ENCODE results near the gene SLC2A13. TPM values are rescaled to one million over a fixed set of nuclear protein-coding genes. Genes with fewer than 3 reads are reported as not detected.

Gene SLC2A13
- total RNA-seq: 6.3 TPM
- long read RNA-seq, partial matches to known transcripts: 1 of 1 reads
- long read RNA-seq, other reads (novel, unspliced or antisense): 0 of 1 reads

GRCh38 chr12:40105515-40106201, at the start of gene SLC2A13:
Gene SLC2A13, minus strand, starts transcription at chr12:40106081. Its CDS starts 273 bp downstream, at chr12:40105808.
- intact Hi-C loops (cut with DNase I): loop anchor here (2.0 to 5.0 kb wide), 3 partner anchors 53 to 341 kb away; no protein-coding TSS in a partner anchor
- DNase-seq (ENCODE audit: missing footprints): peak; percentile 89
- ATAC-seq: peak; percentile 98

- ATAC-seq (no peak), DNase-seq (ENCODE audit: missing footprints) (no peak)
- intact Hi-C loops (cut with DNase I): loop anchor here (5.0 to 10.0 kb wide), 2 partner anchors 158 to 770 kb away; no protein-coding TSS in a partner anchor
Observed at GRCh38 chr12:40154381-40154780, 48.5 kb upstream of the SLC2A13 start.

GRCh38 chr12:40153432-40153831, 47.6 kb upstream of the SLC2A13 start:
- no peak for ATAC-seq
- no peak for DNase-seq (ENCODE audit: missing footprints)
- intact Hi-C loops (cut with DNase I): loop anchor here (2.0 to 10.0 kb wide), 3 partner anchors 71 to 771 kb away; partner anchors contain the start of gene LRRK2

- intact Hi-C loops (cut with DNase I): loop anchor here (2.0 to 10.0 kb wide), 3 partner anchors 72 to 772 kb away; partner anchors contain the start of gene LRRK2
- ATAC-seq: no peak
Observed at GRCh38 chr12:40152783-40153383, 47.0 kb upstream of the SLC2A13 start.

GRCh38 chr12:40149673-40150260, 43.9 kb upstream of the SLC2A13 start:
- intact Hi-C loops (cut with DNase I): loop anchor here (5.0 to 10.0 kb wide), 2 partner anchors 163 to 775 kb away; no protein-coding TSS in a partner anchor
- DNase-seq (ENCODE audit: missing footprints) (no peak), ATAC-seq (no peak)

More at GRCh38 chr12:40152783-40153383, 47.0 kb upstream of the SLC2A13 start:
- DNase-seq (ENCODE audit: missing footprints): peak; percentile 56

- ATAC-seq (no peak), DNase-seq (ENCODE audit: missing footprints) (no peak)
- intact Hi-C loops (cut with DNase I): no loop called here
Observed at GRCh38 chr12:40146800-40147797, 41.2 kb upstream of the SLC2A13 start.

GRCh38 chr12:40145896-40146295, 40.0 kb upstream of the SLC2A13 start:
- no peak for ATAC-seq

GRCh38 chr12:40144023-40144422, 38.1 kb upstream of the SLC2A13 start:
- ATAC-seq: no peak
- DNase-seq (ENCODE audit: missing footprints): no peak
- intact Hi-C loops (cut with DNase I): no loop called here

More at GRCh38 chr12:40145896-40146295, 40.0 kb upstream of the SLC2A13 start:
- no peak for DNase-seq (ENCODE audit: missing footprints)
- intact Hi-C loops (cut with DNase I): no loop called here

- ATAC-seq: no peak
- DNase-seq (ENCODE audit: missing footprints): no peak
- intact Hi-C loops (cut with DNase I): no loop called here
Observed at GRCh38 chr12:40142001-40142744, 36.3 kb upstream of the SLC2A13 start.

GRCh38 chr12:40138526-40138925, 32.6 kb upstream of the SLC2A13 start:
- ATAC-seq (no peak), DNase-seq (ENCODE audit: missing footprints) (no peak)
- intact Hi-C loops (cut with DNase I): no loop called here

GRCh38 chr12:40137252-40137651, 31.4 kb upstream of the SLC2A13 start:
- DNase-seq (ENCODE audit: missing footprints): no peak
- intact Hi-C loops (cut with DNase I): no loop called here
- ATAC-seq: no peak

- intact Hi-C loops (cut with DNase I): no loop called here
- DNase-seq (ENCODE audit: missing footprints) (no peak), ATAC-seq (no peak)
Observed at GRCh38 chr12:40127408-40127807, 21.5 kb upstream of the SLC2A13 start.

GRCh38 chr12:40123496-40123895, 17.6 kb upstream of the SLC2A13 start:
- no peak for DNase-seq (ENCODE audit: missing footprints)
- no peak for ATAC-seq
- intact Hi-C loops (cut with DNase I): no loop called here

GRCh38 chr12:40122842-40123241, 17.0 kb upstream of the SLC2A13 start:
- DNase-seq (ENCODE audit: missing footprints): no peak
- intact Hi-C loops (cut with DNase I): no loop called here
- no peak for ATAC-seq

GRCh38 chr12:40117818-40118217, 11.9 kb upstream of the SLC2A13 start:
- ATAC-seq: no peak
- DNase-seq (ENCODE audit: missing footprints): no peak
- intact Hi-C loops (cut with DNase I): no loop called here

GRCh38 chr12:40110586-40110985, 4.7 kb upstream of the SLC2A13 start:
- no peak for ATAC-seq
- intact Hi-C loops (cut with DNase I): no loop called here
- no peak for DNase-seq (ENCODE audit: missing footprints)

GRCh38 chr12:40107803-40108620, 2.1 kb upstream of the SLC2A13 start:
- ATAC-seq: no peak
- intact Hi-C loops (cut with DNase I): loop anchor here (1.0 to 5.0 kb wide), 4 partner anchors 56 to 343 kb away; no protein-coding TSS in a partner anchor
- no peak for DNase-seq (ENCODE audit: missing footprints)

Data from Right ventricle myocardium inferior (tissue), 1 donor.